ENCODE data around the gene RNU1-2. TPM values are rescaled to one million over a fixed set of nuclear protein-coding genes. Genes with fewer than 3 reads are reported as not detected.
"Not testable (repeated sequence)": the region's sequence is repeated elsewhere in the genome, so short reads cannot be mapped to it uniquely, and the experiment has no call there.

Gene RNU1-2
- total RNA-seq = 2,478 and 3,042 TPM in 2 replicates
- long read RNA-seq, partial matches to known transcripts = 0 of 1 reads
- long read RNA-seq, other reads (novel, unspliced or antisense) = 0 of 1 reads

- H3K36me3 Mint-ChIP-seq (ENCODE audit: low read depth); H3K9me3 Mint-ChIP-seq: not testable (repeated sequence)
- Mint-ChIP-seq H3K4me3 (peak within 1 kb of the TSS; percentile 88), H3K27me3 (ENCODE audit: low read depth) (peaks cover 12% of the 10 kb centered on the region), H3K4me1 (peaks cover 35% of the 10 kb centered on the region), H3K27ac (ENCODE audit: unreplicated experiment) (peak within 1 kb of the TSS; percentile 100)
- peak; percentile 76 for DNase-seq (ENCODE audit: low read depth, low spot score)
These were observed at the start of gene RNU1-2 for GRCh38 chr1:16895598-16896315. RNU1-2 (plus strand) TSS chr1:16895980.

GRCh38 chr1:16856201-16856600 is 39.6 kb upstream of the RNU1-2 start:
- not testable (repeated sequence) for H3K36me3 Mint-ChIP-seq (ENCODE audit: low read depth); H3K9me3 Mint-ChIP-seq; H3K27me3 Mint-ChIP-seq (ENCODE audit: low read depth); H3K27ac Mint-ChIP-seq (ENCODE audit: unreplicated experiment); H3K4me1 Mint-ChIP-seq; H3K4me3 Mint-ChIP-seq; DNase-seq (ENCODE audit: low read depth, low spot score)

DNA sequence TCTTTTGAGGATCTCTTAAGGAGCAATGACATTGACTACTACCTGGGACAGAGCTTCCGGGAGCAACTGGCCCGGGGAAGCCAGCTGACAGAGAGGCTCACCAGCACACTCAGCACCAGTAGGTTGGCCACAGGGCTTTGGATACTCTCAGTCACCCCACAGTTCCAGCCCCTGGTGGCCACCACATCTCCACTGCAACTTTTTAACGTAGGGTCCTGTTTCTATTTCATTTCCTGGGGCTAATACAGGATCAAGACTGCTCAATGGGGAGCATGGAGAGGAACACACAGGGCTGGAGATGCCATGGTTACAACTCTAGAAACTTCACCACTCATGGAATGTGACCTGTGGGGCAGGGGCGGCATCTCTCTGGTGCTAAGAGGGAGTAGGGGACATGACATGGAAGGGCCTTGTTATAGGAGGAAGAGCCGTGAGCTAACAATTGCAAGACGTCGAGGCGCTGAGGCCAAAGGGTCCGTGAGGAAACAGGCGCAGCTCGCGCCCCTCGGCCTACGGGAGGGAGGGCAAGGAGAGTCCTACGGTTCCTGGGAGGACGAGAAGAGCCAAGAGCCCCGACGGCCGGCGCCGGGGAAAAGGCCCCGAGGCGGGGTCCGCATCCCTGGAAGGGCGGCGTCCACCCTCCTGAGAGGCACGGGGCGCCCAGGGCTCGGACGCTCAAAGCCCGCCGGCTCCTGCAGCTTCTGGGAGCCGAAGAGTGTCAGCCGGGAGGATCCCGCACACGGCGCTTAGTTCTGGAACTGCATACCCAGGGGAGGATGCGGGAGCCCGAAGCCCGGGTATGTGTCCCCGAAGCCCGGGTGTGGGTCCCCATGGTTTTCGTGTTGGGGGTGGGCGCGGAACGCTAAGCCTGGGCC is 36.4 kb upstream of the RNU1-2 start:
- not testable (repeated sequence) for H3K9me3 Mint-ChIP-seq; DNase-seq (ENCODE audit: low read depth, low spot score); H3K27ac Mint-ChIP-seq (ENCODE audit: unreplicated experiment); H3K36me3 Mint-ChIP-seq (ENCODE audit: low read depth); H3K27me3 Mint-ChIP-seq (ENCODE audit: low read depth); H3K4me1 Mint-ChIP-seq
- peak overlapping the region; percentile 63 for H3K4me3 Mint-ChIP-seq

DNA sequence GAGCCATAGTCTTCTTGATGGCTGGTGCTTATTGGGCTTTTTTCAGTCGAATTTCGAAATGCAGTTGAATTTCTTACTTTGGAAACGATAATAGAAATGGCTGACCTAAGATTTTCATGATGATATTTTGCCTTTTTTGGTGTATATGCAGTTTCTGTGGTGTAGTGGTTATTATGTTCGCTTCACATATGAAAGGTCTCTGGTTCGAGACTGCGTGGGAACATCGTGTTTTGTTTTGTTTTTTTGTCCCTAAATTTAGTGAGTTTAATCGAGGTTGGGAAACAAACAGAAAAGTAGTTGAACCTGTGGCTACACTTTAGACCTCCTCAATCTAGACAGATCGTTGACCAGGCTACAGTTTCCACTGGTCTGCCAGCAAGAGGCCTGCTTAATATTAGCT is 35.7 kb upstream of the RNU1-2 start:
- not testable (repeated sequence) for H3K4me1 Mint-ChIP-seq; H3K9me3 Mint-ChIP-seq; DNase-seq (ENCODE audit: low read depth, low spot score); H3K27ac Mint-ChIP-seq (ENCODE audit: unreplicated experiment); H3K36me3 Mint-ChIP-seq (ENCODE audit: low read depth); H3K27me3 Mint-ChIP-seq (ENCODE audit: low read depth)
- peak overlapping the region; percentile 56 for H3K4me3 Mint-ChIP-seq

DNA sequence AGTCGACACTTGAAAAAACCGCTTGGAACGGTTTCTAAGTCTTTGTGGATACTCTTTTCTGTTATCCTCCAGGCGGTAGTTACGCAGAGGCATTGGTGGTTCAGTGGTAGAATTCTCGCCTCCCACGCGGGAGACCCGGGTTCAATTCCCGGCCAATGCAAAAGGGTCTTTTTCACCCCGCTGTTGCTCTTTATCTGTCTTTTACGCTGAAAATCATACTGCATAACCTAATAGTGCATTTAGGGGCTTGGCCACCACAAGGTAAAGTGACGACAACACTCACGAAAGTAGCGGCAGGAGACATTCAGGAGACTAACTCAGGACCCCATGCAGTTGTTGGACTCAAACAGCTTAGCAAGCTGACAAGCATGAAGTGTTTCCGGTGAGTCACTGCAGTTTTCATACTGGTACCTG is 33.9 kb upstream of the RNU1-2 start:
- not testable (repeated sequence) for H3K36me3 Mint-ChIP-seq (ENCODE audit: low read depth); H3K9me3 Mint-ChIP-seq; H3K27ac Mint-ChIP-seq (ENCODE audit: unreplicated experiment); H3K4me1 Mint-ChIP-seq; H3K27me3 Mint-ChIP-seq (ENCODE audit: low read depth)
- DNase-seq (ENCODE audit: low read depth, low spot score) = peak; percentile 71
- peak overlapping the region; percentile 41 for H3K4me3 Mint-ChIP-seq

GRCh38 chr1:16862415-16862814 is 33.4 kb upstream of the RNU1-2 start:
- not testable (repeated sequence) for H3K4me3 Mint-ChIP-seq; H3K4me1 Mint-ChIP-seq; DNase-seq (ENCODE audit: low read depth, low spot score); H3K27me3 Mint-ChIP-seq (ENCODE audit: low read depth); H3K36me3 Mint-ChIP-seq (ENCODE audit: low read depth); H3K27ac Mint-ChIP-seq (ENCODE audit: unreplicated experiment); H3K9me3 Mint-ChIP-seq

DNA sequence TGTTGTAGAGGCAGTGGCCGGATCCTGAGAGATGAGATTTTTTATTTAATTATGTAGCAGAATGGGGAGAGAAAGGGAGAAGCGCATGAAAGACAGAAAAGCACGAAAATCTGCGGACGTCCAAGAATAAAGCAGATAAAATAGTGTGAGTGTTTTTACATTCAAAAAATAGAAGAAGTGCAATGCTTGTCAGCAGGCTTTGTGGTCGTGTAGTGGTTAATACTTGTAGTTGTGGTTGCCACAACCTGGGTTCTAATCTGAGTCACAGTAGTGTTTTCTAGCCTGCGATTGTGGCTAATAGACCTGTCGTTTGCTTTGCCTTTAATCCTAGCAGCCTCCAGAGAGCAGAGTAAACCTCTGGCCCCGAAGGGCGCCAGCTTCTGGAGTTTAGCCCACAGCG is 32.8 kb upstream of the RNU1-2 start:
- not testable (repeated sequence) for H3K4me3 Mint-ChIP-seq; H3K36me3 Mint-ChIP-seq (ENCODE audit: low read depth); H3K27ac Mint-ChIP-seq (ENCODE audit: unreplicated experiment); H3K9me3 Mint-ChIP-seq; DNase-seq (ENCODE audit: low read depth, low spot score); H3K27me3 Mint-ChIP-seq (ENCODE audit: low read depth); H3K4me1 Mint-ChIP-seq

- H3K4me1 Mint-ChIP-seq; H3K36me3 Mint-ChIP-seq (ENCODE audit: low read depth); H3K4me3 Mint-ChIP-seq; H3K9me3 Mint-ChIP-seq; H3K27ac Mint-ChIP-seq (ENCODE audit: unreplicated experiment); DNase-seq (ENCODE audit: low read depth, low spot score): not testable (repeated sequence)
- peaks cover 14% of the 10 kb centered on the region for H3K27me3 Mint-ChIP-seq (ENCODE audit: low read depth)
These were observed 28.7 kb upstream of the RNU1-2 start for GRCh38 chr1:16866926-16867707.

DNA sequence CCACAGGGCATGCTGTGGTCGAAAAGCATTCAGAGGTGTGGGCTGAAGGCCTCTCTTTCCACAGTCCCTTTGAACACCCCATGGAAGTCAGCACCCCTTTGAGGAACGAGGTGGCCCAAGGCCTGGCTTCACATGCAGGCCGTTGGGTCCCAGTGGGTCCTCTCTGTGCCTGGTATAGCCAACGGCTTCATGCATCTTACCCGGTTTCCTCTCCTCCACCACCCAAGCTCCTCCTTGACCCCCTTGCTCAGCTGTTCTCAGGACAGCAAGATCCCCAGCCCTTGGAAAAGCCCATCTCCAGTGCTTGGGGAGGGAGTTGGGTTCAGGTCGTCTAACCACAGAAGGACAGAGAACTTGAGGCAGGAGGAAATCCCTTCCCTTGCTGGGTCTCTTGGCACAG is 27.0 kb upstream of the RNU1-2 start:
- H3K36me3 Mint-ChIP-seq (ENCODE audit: low read depth); H3K9me3 Mint-ChIP-seq; H3K4me3 Mint-ChIP-seq; H3K4me1 Mint-ChIP-seq; DNase-seq (ENCODE audit: low read depth, low spot score); H3K27ac Mint-ChIP-seq (ENCODE audit: unreplicated experiment): not testable (repeated sequence)
- peaks cover 31% of the 10 kb centered on the region for H3K27me3 Mint-ChIP-seq (ENCODE audit: low read depth)

- peak overlapping the region; percentile 38 for H3K4me3 Mint-ChIP-seq
- not testable (repeated sequence) for DNase-seq (ENCODE audit: low read depth, low spot score); H3K27ac Mint-ChIP-seq (ENCODE audit: unreplicated experiment)
These were observed 25.8 kb upstream of the RNU1-2 start for GRCh38 chr1:16869996-16870395.

GRCh38 chr1:16871171-16871570 is 24.6 kb upstream of the RNU1-2 start:
- peaks cover 46% of the 10 kb centered on the region for H3K27me3 Mint-ChIP-seq (ENCODE audit: low read depth)
- H3K9me3 Mint-ChIP-seq; H3K36me3 Mint-ChIP-seq (ENCODE audit: low read depth); DNase-seq (ENCODE audit: low read depth, low spot score): not testable (repeated sequence)
- H3K4me3 Mint-ChIP-seq = peak overlapping the region; percentile 70
- peaks cover 11% of the 10 kb centered on the region for H3K4me1 Mint-ChIP-seq
- peak overlapping the region; percentile 27 for H3K27ac Mint-ChIP-seq (ENCODE audit: unreplicated experiment)

More at GRCh38 chr1:16869996-16870395, 25.8 kb upstream of the RNU1-2 start:
- H3K36me3 Mint-ChIP-seq (ENCODE audit: low read depth); H3K9me3 Mint-ChIP-seq: not testable (repeated sequence)
- Mint-ChIP-seq H3K27me3 (ENCODE audit: low read depth) (peaks cover 36% of the 10 kb centered on the region), H3K4me1 (peaks cover 11% of the 10 kb centered on the region)

DNA sequence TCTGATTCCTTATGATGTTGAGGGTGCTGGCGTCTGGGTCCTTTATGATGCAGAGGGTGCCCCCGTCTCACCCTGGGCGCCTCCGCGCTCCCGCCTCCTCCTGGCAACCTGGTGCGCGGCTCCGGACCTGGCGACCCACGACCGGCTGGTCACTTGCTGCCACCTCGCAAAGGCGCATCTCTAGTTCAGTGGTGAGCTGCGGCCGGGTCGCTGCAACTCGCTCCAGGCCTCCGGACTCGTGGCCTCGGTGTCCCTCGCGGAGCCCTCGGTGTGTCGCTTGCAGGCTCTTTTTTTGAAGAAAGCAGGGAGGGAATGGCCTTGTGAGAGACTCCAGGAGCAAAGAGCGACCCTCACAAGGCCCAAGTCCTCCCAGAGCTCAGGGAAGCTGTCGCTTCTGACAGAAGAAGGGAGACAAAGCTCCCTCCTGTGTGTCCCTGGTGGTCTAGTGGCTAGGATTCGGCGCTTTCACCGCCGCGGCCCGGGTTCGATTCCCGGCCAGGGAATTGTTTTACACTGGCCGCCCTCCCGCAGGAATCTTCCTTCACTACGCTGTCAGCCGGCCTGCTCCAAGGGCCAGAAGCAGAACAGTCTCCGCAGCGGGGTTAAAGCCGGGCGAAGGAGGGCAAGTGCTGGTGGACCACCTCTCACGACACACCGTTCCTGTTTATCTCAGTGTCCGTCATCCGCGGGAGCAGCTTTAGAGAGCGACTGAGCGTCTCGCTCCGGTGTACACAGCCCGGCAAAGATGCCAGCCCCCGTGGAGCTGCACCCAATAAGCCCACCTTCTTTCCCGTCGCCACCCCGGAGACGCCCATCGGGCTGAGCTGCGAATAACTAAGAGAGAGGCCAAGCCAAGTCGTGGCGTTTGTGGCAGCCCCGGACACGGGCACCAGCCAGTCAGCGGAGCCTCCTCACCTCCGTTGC is 23.4 kb upstream of the RNU1-2 start:
- not testable (repeated sequence) for H3K36me3 Mint-ChIP-seq (ENCODE audit: low read depth); H3K9me3 Mint-ChIP-seq; H3K27ac Mint-ChIP-seq (ENCODE audit: unreplicated experiment)
- Mint-ChIP-seq H3K4me3 (peak overlapping the region; percentile 85), H3K4me1 (peaks cover 11% of the 10 kb centered on the region), H3K27me3 (ENCODE audit: low read depth) (peaks cover 49% of the 10 kb centered on the region)
- DNase-seq (ENCODE audit: low read depth, low spot score) = peak; percentile 51

All from neural crest cell (in vitro differentiated cells).